Measurements from ENCODE around the gene CHTOP.

CHTOP gene

GRCh38 chr1:153617663-153618062 lies 16.2 kb upstream of the CHTOP start:
- ChIA-PET POLR2A (interaction anchor here (1.3 to 9.4 kb wide), 2 partner anchors 9 to 45 kb away, joined by 4 to 127 read pairs; partner anchors contain the start of gene S100A13), CTCF (interaction anchor here (0.6 to 12.8 kb wide), 14 partner anchors 10 to 265 kb away, joined by 3 to 178 read pairs (median 4); partner anchors contain the start of genes CHTOP, S100A1 and S100A13)
- no peak overlapping the region for H3K4me3 ChIP-seq (ENCODE audit: low read depth, low read length)
- no peak for DNase-seq (ENCODE audit: low read depth, low spot score)
- peak; percentile 81 for TF ChIP-seq CTCF (IDR thresholded peaks at IDR 0.05; ENCODE audit: insufficient read depth, low read length, missing control alignments)

DNA sequence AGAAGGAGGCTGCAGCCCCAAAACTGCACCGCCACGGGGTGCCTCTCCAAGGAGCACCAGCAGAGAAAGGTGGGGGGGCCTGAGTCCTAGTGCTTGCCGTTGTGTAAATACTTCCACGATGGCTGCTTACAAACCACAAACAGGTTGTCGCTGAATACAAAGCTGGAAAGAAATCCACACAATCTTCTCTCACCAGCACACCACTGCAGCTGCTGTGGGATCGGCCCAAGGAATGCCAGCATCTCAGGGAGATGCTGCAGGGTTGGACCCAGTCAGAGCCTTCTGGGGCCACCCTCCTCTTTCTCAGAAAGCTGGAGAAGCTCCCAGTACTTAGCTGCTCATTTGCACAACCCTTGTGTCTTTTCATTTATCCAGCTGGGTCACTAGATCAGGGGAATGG lies 14.7 kb upstream of the CHTOP start:
- DNase-seq (ENCODE audit: low read depth, low spot score), result no peak
- H3K4me3 ChIP-seq (ENCODE audit: low read depth, low read length), result no peak overlapping the region
- CTCF ChIA-PET, result interaction anchor here (1.7 to 12.8 kb wide), 7 partner anchors 7 to 124 kb away, joined by 4 to 178 read pairs (median 19); partner anchors contain the start of genes CHTOP, S100A1, S100A13 and S100A16
- TF ChIP-seq CTCF (IDR thresholded peaks at IDR 0.05; ENCODE audit: insufficient read depth, low read length, missing control alignments), result no peak
- POLR2A ChIA-PET, result interaction anchor here (0.6 to 9.4 kb wide), 5 partner anchors 8 to 87 kb away, joined by 3 to 127 read pairs (median 3); partner anchors contain the start of genes CHTOP, S100A13 and S100A6

- CTCF ChIA-PET, result interaction anchor here (1.1 to 14.0 kb wide), 4 partner anchors 6 to 113 kb away, joined by 3 to 178 read pairs (median 4); partner anchors contain the start of genes CHTOP, S100A14 and S100A16
- POLR2A ChIA-PET, result interaction anchor here (0.7 to 1.1 kb wide), 2 partner anchors 9 to 13 kb away, joined by 4 to 5 read pairs; no protein-coding TSS in a partner anchor
- H3K4me3 ChIP-seq (ENCODE audit: low read depth, low read length), result no peak overlapping the region
- DNase-seq (ENCODE audit: low read depth, low spot score), result no peak
- TF ChIP-seq CTCF (IDR thresholded peaks at IDR 0.05; ENCODE audit: insufficient read depth, low read length, missing control alignments), result no peak
Measured at GRCh38 chr1:153623101-153623500, 10.8 kb upstream of the CHTOP start.

GRCh38 chr1:153624965-153625611 lies 8.8 kb upstream of the CHTOP start:
- TF ChIP-seq CTCF (IDR thresholded peaks at IDR 0.05; ENCODE audit: insufficient read depth, low read length, missing control alignments), result no peak
- CTCF ChIA-PET, result interaction anchor here (0.5 to 14.0 kb wide), 4 partner anchors 8 to 107 kb away, joined by 3 to 178 read pairs (median 30); partner anchors contain the start of genes S100A14, S100A16 and S100A6
- POLR2A ChIA-PET, result interaction anchor here (0.6 to 2.3 kb wide), 3 partner anchors 10 to 27 kb away, joined by 3 to 8 read pairs (median 3); no protein-coding TSS in a partner anchor
- DNase-seq (ENCODE audit: low read depth, low spot score), result no peak
- H3K4me3 ChIP-seq (ENCODE audit: low read depth, low read length), result no peak overlapping the region

DNA sequence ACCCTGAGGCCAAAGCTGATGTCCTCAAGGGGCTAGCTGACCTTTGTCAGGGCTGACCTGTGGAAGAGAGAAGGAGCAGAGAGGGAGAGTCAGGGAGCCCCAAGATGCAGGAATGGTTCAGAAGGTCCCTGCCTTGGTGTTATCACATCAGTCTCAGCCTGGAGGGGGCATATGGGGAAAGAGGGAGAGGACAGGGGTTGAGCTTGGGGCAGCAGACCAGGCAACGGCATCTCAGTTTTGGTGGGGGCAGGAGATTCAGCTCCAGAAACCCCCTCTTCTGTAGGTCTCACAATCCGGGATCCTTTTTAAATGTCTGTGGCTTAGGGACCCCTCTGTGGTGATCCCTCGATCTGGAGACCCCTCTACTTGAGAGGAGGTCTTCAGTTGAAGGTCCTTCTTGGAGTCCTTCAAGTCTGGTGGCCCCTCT lies 7.4 kb upstream of the CHTOP start:
- DNase-seq (ENCODE audit: low read depth, low spot score), result no peak
- H3K4me3 ChIP-seq (ENCODE audit: low read depth, low read length), result peak overlapping the region; percentile 84
- CTCF ChIA-PET, result interaction anchor here (1.0 to 14.0 kb wide), 12 partner anchors 10 to 360 kb away, joined by 3 to 178 read pairs (median 8); partner anchors contain the start of genes RAB13, S100A14, S100A16 and S100A6
- TF ChIP-seq CTCF (IDR thresholded peaks at IDR 0.05; ENCODE audit: insufficient read depth, low read length, missing control alignments), result no peak
- POLR2A ChIA-PET, result interaction anchor here (0.5 to 2.7 kb wide), 13 partner anchors 12 to 364 kb away, joined by 3 to 127 read pairs (median 8); partner anchors contain the start of genes CREB3L4, RPS27, S100A14 and S100A16
